ENCODE results near the gene RREB1.

GRCh38 chr6:7145885-7146828 lies 38.4 kb downstream of the RREB1 start:
- TF ChIP-seq, protein P1, sequence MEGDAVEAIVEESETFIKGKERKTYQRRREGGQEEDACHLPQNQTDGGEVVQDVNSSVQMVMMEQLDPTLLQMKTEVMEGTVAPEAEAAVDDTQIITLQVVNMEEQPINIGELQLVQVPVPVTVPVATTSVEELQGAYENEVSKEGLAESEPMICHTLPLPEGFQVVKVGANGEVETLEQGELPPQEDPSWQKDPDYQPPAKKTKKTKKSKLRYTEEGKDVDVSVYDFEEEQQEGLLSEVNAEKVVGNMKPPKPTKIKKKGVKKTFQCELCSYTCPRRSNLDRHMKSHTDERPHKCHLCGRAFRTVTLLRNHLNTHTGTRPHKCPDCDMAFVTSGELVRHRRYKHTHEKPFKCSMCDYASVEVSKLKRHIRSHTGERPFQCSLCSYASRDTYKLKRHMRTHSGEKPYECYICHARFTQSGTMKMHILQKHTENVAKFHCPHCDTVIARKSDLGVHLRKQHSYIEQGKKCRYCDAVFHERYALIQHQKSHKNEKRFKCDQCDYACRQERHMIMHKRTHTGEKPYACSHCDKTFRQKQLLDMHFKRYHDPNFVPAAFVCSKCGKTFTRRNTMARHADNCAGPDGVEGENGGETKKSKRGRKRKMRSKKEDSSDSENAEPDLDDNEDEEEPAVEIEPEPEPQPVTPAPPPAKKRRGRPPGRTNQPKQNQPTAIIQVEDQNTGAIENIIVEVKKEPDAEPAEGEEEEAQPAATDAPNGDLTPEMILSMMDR (IDR thresholded peaks at IDR 0.05) = no peak
- peak; percentile 37 for TF ChIP-seq POLR2A (IDR thresholded peaks at IDR 0.05)

Data from prostate gland (tissue), 2 donors.